BE2C (cell line): ENCODE measurements around the gene NRP1.

Source experiments
- DNase-seq: peaks from one replicate; pipeline ENCODE4 v3.0.0-alpha.2; 2020
- H3K27me3 ChIP-seq: fragments of 250-450 bp; sonication (Bioruptor Pico); 2 replicates; pipeline ENCODE4 v1.5.1; 2020; ENCODE audit warnings: mild to moderate bottlenecking
- H3K36me3 ChIP-seq: fragments of 250-450 bp; sonication (Bioruptor Pico); 2 replicates; pipeline ENCODE4 v1.5.1; 2020; ENCODE audit warnings: mild to moderate bottlenecking
- H3K4me1 ChIP-seq: fragments of 250-450 bp; sonication (Bioruptor Pico); 2 replicates; pipeline ENCODE4 v1.5.1; 2020
- H3K4me3 ChIP-seq: 2 replicates; pipeline ENCODE4 v1.5.1; 2011; ENCODE audit warnings: low read depth, low read length
- H3K9me3 ChIP-seq: fragments of 250-450 bp; sonication (Bioruptor Pico); 2 replicates; pipeline ENCODE4 v1.5.1; 2020
- TF ChIP-seq, protein P1 (sequence below): IDR thresholded peaks from 2 replicates; pipeline ENCODE4 v1.5.1; 2012; ENCODE audit warnings: mild to moderate bottlenecking, low read depth, low read length

Gene NRP1

DNA sequence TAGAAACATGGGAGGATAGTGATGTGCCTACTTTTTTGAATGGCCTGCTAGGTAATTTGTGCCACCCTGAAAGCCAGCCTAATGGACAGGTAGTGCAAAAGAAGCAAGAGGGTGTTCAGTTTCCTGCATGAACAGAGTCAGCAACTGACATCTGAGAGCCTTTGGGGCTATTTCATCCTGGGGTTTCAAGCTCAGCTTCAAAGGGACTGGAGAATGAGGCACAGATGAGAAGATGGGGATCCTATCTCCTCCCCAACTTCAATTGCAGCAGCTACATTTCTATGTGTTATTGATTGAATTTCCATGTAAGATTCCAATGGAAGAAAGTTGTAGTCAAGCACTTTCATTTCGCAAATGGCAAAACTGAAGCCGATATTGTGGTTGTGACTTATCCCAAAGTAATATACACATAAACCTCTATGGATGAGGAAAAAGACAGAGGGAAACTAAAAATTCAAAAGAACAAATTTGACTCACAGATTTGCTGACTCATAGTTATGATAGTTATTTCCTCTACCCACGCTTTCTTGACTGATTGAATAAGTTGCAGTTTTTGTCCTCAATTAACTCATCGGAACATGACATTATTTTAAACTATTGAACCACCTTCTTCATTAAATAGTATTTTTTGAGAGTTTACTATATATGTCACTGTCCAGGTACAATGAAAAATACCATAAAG is 42.6 kb upstream of the NRP1 start:
- H3K27me3 ChIP-seq: no peaks in the 10 kb centered on the region
- H3K36me3 ChIP-seq: no peaks in the 10 kb centered on the region
- no peaks in the 10 kb centered on the region for H3K4me1 ChIP-seq
- TF ChIP-seq, protein P1, sequence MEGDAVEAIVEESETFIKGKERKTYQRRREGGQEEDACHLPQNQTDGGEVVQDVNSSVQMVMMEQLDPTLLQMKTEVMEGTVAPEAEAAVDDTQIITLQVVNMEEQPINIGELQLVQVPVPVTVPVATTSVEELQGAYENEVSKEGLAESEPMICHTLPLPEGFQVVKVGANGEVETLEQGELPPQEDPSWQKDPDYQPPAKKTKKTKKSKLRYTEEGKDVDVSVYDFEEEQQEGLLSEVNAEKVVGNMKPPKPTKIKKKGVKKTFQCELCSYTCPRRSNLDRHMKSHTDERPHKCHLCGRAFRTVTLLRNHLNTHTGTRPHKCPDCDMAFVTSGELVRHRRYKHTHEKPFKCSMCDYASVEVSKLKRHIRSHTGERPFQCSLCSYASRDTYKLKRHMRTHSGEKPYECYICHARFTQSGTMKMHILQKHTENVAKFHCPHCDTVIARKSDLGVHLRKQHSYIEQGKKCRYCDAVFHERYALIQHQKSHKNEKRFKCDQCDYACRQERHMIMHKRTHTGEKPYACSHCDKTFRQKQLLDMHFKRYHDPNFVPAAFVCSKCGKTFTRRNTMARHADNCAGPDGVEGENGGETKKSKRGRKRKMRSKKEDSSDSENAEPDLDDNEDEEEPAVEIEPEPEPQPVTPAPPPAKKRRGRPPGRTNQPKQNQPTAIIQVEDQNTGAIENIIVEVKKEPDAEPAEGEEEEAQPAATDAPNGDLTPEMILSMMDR: no peak
- no peak for DNase-seq
- no peak overlapping the region for H3K4me3 ChIP-seq
- H3K9me3 ChIP-seq: no peaks in the 10 kb centered on the region

DNA sequence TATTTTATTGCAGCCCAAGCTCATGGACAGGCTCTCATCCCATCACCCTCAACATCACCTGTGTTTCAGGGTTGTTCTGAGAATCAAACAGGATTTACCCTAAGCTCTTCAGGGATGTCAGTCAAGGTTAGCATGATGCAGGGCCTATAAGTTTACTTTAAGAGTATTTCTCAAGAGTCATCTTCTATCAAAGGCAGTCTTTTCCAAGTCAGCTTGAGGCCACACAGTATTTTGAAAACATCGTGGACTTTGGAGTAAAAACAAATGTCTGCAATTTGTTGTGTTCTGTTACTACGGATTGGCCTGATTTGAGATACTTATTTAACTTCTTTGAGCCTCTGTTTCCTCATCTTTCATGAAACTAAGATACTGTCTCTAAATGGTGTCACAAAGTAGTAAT is 42.0 kb upstream of the NRP1 start:
- no peaks in the 10 kb centered on the region for H3K36me3 ChIP-seq
- H3K4me3 ChIP-seq: no peak overlapping the region
- no peak for DNase-seq
- H3K27me3 ChIP-seq: no peaks in the 10 kb centered on the region
- no peaks in the 10 kb centered on the region for H3K9me3 ChIP-seq
- TF ChIP-seq, protein P1: no peak
- H3K4me1 ChIP-seq: no peaks in the 10 kb centered on the region

DNA sequence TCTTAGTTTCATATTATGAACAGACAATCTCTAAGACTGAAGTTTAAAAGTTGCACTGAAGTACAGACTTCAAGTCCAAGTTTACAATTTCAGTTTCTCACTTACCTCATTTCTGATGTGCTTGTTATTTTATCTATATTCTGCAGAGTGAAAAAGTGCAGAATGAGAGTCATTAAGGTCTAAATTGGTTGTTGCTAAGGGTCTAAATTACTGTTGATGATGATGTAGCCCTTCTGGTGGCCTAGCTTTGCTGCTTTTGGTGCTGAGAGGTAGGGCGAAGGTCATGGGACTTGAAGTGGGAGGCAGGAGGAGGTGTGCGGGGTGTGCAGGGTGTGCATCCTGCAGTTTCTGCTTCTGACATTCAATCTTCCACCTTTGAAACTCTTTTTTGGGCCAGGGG is 38.8 kb upstream of the NRP1 start:
- TF ChIP-seq, protein P1: no peak
- no peaks in the 10 kb centered on the region for H3K9me3 ChIP-seq
- no peak for DNase-seq
- no peak overlapping the region for H3K4me3 ChIP-seq
- H3K4me1 ChIP-seq: no peaks in the 10 kb centered on the region
- H3K27me3 ChIP-seq: no peaks in the 10 kb centered on the region
- H3K36me3 ChIP-seq: no peaks in the 10 kb centered on the region

DNA sequence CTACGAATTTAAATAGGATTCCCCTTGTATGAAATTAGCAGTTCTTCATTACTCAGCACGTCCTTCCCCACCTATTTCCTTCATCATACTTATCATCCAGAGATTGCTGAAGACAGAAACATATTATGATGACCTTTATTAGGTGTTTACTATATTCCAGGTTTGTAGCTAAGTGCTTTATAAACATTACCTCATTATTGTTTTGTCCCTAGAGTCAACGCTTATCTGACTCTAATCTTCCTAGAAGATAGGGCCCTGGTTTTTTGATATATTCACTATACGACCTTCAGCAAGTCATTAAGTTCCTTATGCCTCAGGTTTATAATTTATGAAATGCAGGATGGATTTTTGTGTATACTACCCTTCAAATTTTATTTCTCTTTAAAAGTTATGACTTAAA is 36.8 kb upstream of the NRP1 start:
- no peak for DNase-seq
- no peaks in the 10 kb centered on the region for H3K36me3 ChIP-seq

DNA sequence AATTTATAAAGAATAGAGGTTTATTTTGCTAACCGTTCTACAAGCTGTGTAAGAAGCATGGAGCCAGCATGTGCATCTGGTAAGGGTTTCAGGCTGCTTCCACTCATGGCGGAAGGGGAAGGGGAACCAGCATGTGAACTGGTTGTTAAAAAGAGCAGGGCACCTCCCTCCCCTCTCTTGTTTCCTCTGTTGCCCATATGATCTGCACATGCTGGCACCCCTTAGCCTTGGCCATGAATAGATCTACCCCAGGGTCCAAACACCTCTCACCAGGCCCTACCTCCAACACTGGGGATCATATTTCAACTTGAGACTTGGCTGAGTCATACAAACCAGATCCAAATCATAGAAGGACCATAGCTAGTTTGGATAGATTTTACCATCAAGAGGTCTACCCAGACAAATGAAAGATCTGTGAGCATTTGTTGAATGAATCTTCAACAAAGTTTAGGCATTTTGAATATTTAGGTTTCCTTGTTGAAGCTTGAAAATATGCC is 36.0 kb upstream of the NRP1 start:
- Histone ChIP-seq H3K4me3 (no peak overlapping the region), H3K4me1 (no peaks in the 10 kb centered on the region), H3K9me3 (no peaks in the 10 kb centered on the region), H3K36me3 (no peaks in the 10 kb centered on the region), H3K27me3 (no peaks in the 10 kb centered on the region)
- DNase-seq: no peak
- TF ChIP-seq, protein P1: no peak

More for the DNA sequence above, 36.8 kb upstream of the NRP1 start:
- no peaks in the 10 kb centered on the region for H3K27me3 ChIP-seq
- TF ChIP-seq, protein P1: no peak
- H3K9me3 ChIP-seq: no peaks in the 10 kb centered on the region
- H3K4me1 ChIP-seq: no peaks in the 10 kb centered on the region
- H3K4me3 ChIP-seq: no peak overlapping the region

DNA sequence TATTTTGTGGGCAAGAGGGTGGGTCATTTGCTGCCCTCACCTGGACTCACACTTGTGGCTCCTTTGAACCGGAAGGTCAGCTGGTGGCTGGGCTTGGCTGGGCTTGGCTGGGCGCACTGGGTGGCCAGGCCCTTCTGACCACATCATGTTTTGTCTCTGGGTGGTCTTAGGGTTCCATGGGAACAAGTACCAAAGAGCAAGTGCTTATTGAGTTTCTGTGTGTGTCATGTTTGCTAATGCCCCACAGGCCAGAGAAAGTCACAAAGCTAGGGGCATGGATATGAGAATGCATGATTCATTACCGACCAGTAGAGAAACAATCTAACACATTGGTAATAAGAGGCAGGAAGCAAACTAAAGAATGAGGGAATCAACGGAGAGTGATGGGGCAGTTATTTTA is 33.6 kb upstream of the NRP1 start:
- Histone ChIP-seq H3K9me3 (no peaks in the 10 kb centered on the region), H3K27me3 (no peaks in the 10 kb centered on the region), H3K36me3 (no peaks in the 10 kb centered on the region), H3K4me1 (no peaks in the 10 kb centered on the region), H3K4me3 (no peak overlapping the region)
- TF ChIP-seq, protein P1: no peak
- no peak for DNase-seq
